Astrocyte (in vitro differentiated cells and primary cell): ENCODE data around the gene TCAF2.
"Not testable (repeated sequence)": the region's sequence is repeated elsewhere in the genome, so short reads cannot be mapped to it uniquely, and the experiment has no call there.

Experiments used
- EZH2 ChIP-seq: IDR thresholded peaks from 2 replicates; pipeline ENCODE4 v1.6.1; 2012; ENCODE audit warnings: mild to moderate bottlenecking, low read length, inconsistent platforms; ENCODE audit not compliant: insufficient read depth
- TF ChIP-seq, protein P1 (sequence below): IDR thresholded peaks from 2 replicates; pipeline ENCODE4 v1.5.1; 2011; ENCODE audit warnings: low read depth, mild to moderate bottlenecking, inconsistent platforms, low read length, moderate library complexity; ENCODE audit not compliant: insufficient read depth

GRCh38 chr7:143615545-143615944, 5.2 kb upstream of the TCAF2 start:
- TF ChIP-seq, protein P1, sequence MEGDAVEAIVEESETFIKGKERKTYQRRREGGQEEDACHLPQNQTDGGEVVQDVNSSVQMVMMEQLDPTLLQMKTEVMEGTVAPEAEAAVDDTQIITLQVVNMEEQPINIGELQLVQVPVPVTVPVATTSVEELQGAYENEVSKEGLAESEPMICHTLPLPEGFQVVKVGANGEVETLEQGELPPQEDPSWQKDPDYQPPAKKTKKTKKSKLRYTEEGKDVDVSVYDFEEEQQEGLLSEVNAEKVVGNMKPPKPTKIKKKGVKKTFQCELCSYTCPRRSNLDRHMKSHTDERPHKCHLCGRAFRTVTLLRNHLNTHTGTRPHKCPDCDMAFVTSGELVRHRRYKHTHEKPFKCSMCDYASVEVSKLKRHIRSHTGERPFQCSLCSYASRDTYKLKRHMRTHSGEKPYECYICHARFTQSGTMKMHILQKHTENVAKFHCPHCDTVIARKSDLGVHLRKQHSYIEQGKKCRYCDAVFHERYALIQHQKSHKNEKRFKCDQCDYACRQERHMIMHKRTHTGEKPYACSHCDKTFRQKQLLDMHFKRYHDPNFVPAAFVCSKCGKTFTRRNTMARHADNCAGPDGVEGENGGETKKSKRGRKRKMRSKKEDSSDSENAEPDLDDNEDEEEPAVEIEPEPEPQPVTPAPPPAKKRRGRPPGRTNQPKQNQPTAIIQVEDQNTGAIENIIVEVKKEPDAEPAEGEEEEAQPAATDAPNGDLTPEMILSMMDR = not testable (repeated sequence)
- not testable (repeated sequence) for TF ChIP-seq EZH2
